Nephron progenitor cell (in vitro differentiated cells): ENCODE data around the gene WBP11.

Experiments used
- DNase-seq: peaks from one replicate; pipeline ENCODE4 v3.0.0; 2021
- H3K27ac Mint-ChIP-seq: 2 replicates; pipeline ENCODE4 v1.8.0; 2021; ENCODE audit warnings: mild to moderate bottlenecking, moderate library complexity, mixed read lengths
- H3K27me3 Mint-ChIP-seq: 2 replicates; pipeline ENCODE4 v1.8.0; 2021; ENCODE audit warnings: mild to moderate bottlenecking, low read depth, mixed read lengths; ENCODE audit not compliant: poor library complexity
- H3K36me3 Mint-ChIP-seq: 2 replicates; pipeline ENCODE4 v1.8.0; 2021; ENCODE audit warnings: low read depth, mixed read lengths
- H3K4me1 Mint-ChIP-seq: 2 replicates; pipeline ENCODE4 v1.8.0; 2021; ENCODE audit warnings: mixed read lengths
- H3K4me3 Mint-ChIP-seq: 2 replicates; pipeline ENCODE4 v1.8.0; 2021; ENCODE audit warnings: mild to moderate bottlenecking, moderate library complexity, mixed read lengths
- H3K9me3 Mint-ChIP-seq: 2 replicates; pipeline ENCODE4 v1.8.0; 2021; ENCODE audit warnings: mild to moderate bottlenecking, moderate library complexity, mixed read lengths
- CTCF ChIP-seq: fragments of 200-600 bp; sonication (generic); IDR thresholded peaks from 2 replicates; pipeline ENCODE4 v1.5.0; 2021; ENCODE audit warnings: antibody characterized with exemption

WBP11 gene

GRCh38 chr12:14828892-14829291 is 25.6 kb upstream of the WBP11 start:
- H3K36me3 Mint-ChIP-seq: no peaks in the 10 kb centered on the region
- TF ChIP-seq CTCF: no peak
- H3K4me1 Mint-ChIP-seq: no peaks in the 10 kb centered on the region
- H3K27ac Mint-ChIP-seq: no peak overlapping the region
- no peaks in the 10 kb centered on the region for H3K9me3 Mint-ChIP-seq
- no peak for DNase-seq
- peaks cover 7% of the 10 kb centered on the region for H3K27me3 Mint-ChIP-seq
- no peak overlapping the region for H3K4me3 Mint-ChIP-seq

DNA sequence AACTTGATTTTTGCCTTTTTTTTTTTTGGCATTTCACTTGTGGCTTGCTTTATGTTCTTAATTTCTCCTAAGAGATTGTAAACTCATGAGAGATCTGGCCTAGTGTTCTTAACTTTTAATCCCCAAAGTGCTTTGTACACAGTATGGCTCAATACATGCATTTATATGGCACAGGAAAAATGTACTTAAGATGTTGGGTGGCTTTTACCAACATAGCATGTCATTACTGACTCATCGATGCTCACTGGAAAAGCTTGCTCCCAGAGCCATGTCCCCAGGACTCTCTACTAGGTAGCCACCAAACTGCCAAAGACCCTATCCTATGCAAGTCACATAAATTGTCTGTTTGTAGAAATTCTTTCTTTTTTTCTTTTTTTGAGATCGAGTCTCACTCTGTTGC is 23.8 kb upstream of the WBP11 start:
- TF ChIP-seq CTCF: no peak
- H3K27ac Mint-ChIP-seq: no peak overlapping the region
- H3K4me3 Mint-ChIP-seq: no peak overlapping the region
- peaks cover 6% of the 10 kb centered on the region for H3K27me3 Mint-ChIP-seq
- no peaks in the 10 kb centered on the region for H3K9me3 Mint-ChIP-seq
- no peaks in the 10 kb centered on the region for H3K4me1 Mint-ChIP-seq
- DNase-seq: no peak
- no peaks in the 10 kb centered on the region for H3K36me3 Mint-ChIP-seq

DNA sequence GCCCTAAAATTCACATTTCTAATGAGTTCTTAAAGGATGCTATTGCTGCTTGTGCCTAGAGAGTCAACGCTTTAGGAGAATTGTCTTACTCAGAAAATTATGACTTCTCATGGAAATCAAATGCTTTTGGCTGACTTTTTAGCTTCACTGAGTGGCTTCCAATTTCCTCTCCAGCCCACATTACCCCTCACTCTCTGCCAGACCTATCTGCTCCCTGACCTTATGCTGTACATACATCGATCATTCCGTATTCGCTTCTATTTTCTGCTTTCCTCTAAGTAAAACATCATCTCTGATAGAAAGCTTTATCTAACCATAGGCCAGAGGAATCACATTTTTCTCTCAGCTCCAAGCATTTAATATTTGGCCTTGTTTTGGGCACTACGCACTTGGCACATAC is 23.2 kb upstream of the WBP11 start:
- no peaks in the 10 kb centered on the region for H3K36me3 Mint-ChIP-seq
- no peak for DNase-seq
- no peaks in the 10 kb centered on the region for H3K9me3 Mint-ChIP-seq
- peaks cover 3% of the 10 kb centered on the region for H3K27me3 Mint-ChIP-seq
- no peaks in the 10 kb centered on the region for H3K4me1 Mint-ChIP-seq
- H3K27ac Mint-ChIP-seq: peak overlapping the region; percentile 8
- no peak overlapping the region for H3K4me3 Mint-ChIP-seq
- TF ChIP-seq CTCF: no peak

DNA sequence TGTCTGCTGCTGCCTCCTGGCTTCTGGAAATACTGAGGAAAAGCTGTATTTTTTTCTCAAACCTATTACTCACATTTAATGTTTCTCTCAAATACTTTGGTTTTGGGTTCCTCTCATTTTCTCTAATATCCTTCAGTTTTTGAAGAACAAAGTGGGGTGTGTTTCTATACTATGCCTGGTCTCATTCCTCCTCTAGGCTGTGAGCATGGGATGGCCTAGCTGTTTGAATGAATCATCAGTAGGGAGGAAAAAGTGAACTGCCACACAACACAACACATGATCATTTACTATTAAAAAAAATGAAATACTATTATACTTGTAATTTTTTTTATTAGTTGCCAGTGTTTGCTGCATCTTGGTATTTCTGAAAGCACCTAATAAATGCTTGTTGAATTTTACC is 22.0 kb upstream of the WBP11 start:
- no peak overlapping the region for H3K27ac Mint-ChIP-seq
- H3K36me3 Mint-ChIP-seq: no peaks in the 10 kb centered on the region
- H3K4me1 Mint-ChIP-seq: no peaks in the 10 kb centered on the region
- H3K4me3 Mint-ChIP-seq: no peak overlapping the region
- no peak for TF ChIP-seq CTCF
- peaks cover 3% of the 10 kb centered on the region for H3K27me3 Mint-ChIP-seq
- DNase-seq: no peak
- no peaks in the 10 kb centered on the region for H3K9me3 Mint-ChIP-seq

DNA sequence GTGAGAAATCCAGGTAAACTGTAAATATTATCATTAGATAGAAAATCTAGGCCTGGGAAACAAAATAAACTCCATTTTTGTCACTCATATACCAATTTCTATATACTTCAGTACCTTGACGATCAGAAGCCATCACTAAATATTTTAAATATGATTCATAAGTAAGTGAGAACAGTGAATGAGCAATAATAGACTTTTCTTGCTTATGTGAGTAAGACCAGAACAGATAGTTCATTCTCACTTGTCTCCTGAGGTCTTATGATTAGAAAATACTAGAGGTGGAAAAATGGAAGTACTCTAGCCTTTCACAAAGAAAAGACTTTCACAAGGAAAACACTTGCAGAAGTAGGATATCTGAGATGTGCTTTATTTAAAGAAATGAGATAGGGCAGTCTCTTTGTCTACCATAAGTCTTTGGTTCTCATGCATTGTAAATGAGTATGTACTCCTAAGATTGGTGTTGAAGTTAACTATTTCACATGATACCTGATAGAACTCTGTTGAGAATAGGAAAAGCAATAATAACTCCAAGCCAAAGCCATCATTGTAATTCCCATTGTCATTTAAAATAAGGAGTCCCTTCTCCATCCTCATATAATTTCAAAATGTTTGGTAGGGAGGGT is 20.8 kb upstream of the WBP11 start:
- H3K27me3 Mint-ChIP-seq: peaks cover 3% of the 10 kb centered on the region
- H3K36me3 Mint-ChIP-seq: no peaks in the 10 kb centered on the region
- no peak for TF ChIP-seq CTCF
- H3K4me3 Mint-ChIP-seq: no peak overlapping the region
- H3K9me3 Mint-ChIP-seq: no peaks in the 10 kb centered on the region
- no peak overlapping the region for H3K27ac Mint-ChIP-seq
- no peaks in the 10 kb centered on the region for H3K4me1 Mint-ChIP-seq
- no peak for DNase-seq

DNA sequence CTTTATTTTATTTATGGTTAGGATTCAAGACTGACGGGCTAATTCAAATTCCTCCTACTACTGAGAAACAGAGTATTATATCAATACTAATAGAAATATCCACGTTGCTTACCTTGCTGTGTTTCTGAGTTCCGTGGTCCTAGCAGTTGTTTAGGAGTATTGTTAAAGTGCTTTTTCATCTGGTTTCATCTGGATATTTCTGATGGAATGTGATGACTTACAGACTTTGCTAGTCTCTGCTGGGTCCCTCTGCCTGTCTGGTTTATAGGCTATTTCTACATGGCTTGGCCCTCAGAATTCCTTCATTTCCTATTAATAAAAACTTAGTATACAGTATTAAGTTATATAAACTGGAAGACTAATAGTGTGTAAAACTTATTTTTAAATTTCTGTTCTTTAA is 10.7 kb upstream of the WBP11 start, which contains the start of gene SMCO3:
TSS of gene SMCO3 (minus strand) at position 169 of the 400 bp plus-strand sequence. CDS start 7,502 bp downstream, outside the sequence.
- Mint-ChIP-seq H3K4me3 (no peak within 1 kb of the TSS), H3K27me3 (peaks cover 6% of the 10 kb centered on the region), H3K36me3 (no peaks in the 10 kb centered on the region), H3K9me3 (peaks cover 5% of the 10 kb centered on the region), H3K4me1 (no peaks in the 10 kb centered on the region), H3K27ac (no peak within 1 kb of the TSS)
- no peak for TF ChIP-seq CTCF
- no peak for DNase-seq
